Esophagus muscularis mucosa (tissue), 4 donors: ENCODE results near the gene EGF. TPM values are rescaled to one million over a fixed set of nuclear protein-coding genes. Genes with fewer than 3 reads are reported as not detected.

Experiments
- DNase-seq: peaks from one replicate; pipeline ENCODE4 v3.0.0-alpha.2; 2017; ENCODE audit errors: extremely low spot score
- H3K27ac ChIP-seq, 4 donors: fragments of 200-600 bp; sonication (generic); replicated peaks in 1 of 4; 1 replicate in 3 of 4; 2 replicates in 1 of 4; pipeline ENCODE4 v1.5.1; 2016 to 2019; ENCODE audit warnings: mild to moderate bottlenecking in 1 of 4
- H3K27me3 ChIP-seq, 4 donors: fragments of 200-600 bp; sonication (generic); one replicate each; pipeline versions ENCODE4 v1.5.1 to v1.6.0; 2016 to 2019
- H3K36me3 ChIP-seq, 4 donors: fragments of 200-600 bp; sonication (generic); one replicate each; pipeline ENCODE4 v1.5.1; 2016 to 2019
- H3K4me1 ChIP-seq, 4 donors: fragments of 200-600 bp; sonication (generic); one replicate each; pipeline ENCODE4 v1.5.1; 2016 to 2019
- H3K4me3 ChIP-seq, 4 donors: fragments of 200-600 bp; sonication (generic); 1 replicate in 2 of 4; 2 replicates in 2 of 4; pipeline ENCODE4 v1.5.1; 2016 to 2019; ENCODE audit warnings: mild to moderate bottlenecking in 4 of 4, moderate library complexity in 1 of 4
- H3K9me3 ChIP-seq, 4 donors: fragments of 200-600 bp; sonication (generic); 1 replicate in 3 of 4; 2 replicates in 1 of 4; pipeline ENCODE4 v1.5.1; 2016 to 2019
- EP300 ChIP-seq: sonication (generic); formaldehyde crosslinking; IDR thresholded peaks from one replicate; pipeline ENCODE4 v1.6.1; 2017; ENCODE audit warnings: antibody characterized with exemption
- POLR2A ChIP-seq: fragments of 450-650 bp; IDR thresholded peaks from one replicate; pipeline ENCODE4 v1.6.1; 2017; ENCODE audit warnings: antibody characterized with exemption, moderate library complexity, mild to moderate bottlenecking, low read depth
- POLR2AphosphoS5 ChIP-seq, 2 donors: sonication (generic); formaldehyde crosslinking; IDR thresholded peaks; one replicate each; pipeline ENCODE4 v1.6.1; 2017; ENCODE audit warnings: antibody characterized with exemption in 2 of 2
- WGBS: methylation state at CpG from one replicate; pipeline ENCODE4 v1.1.5; 2018; 5-methylcytosine and 5-hydroxymethylcytosine counted together
- intact Hi-C: fragments of 100-400 bp; cut with DNase I; formaldehyde crosslinking; loops from one replicate; pipeline ENCODE4 v1.15.1; 2023
- small RNA-seq, 3 donors: library from RNA; depleted of rRNA; stranded (forward); fragments of <200 nt; gene quantifications; one replicate each; pipeline ENCODE3, GENCODE V24; 2016
- total RNA-seq, 4 donors: library from RNA; depleted of rRNA; stranded (reverse); fragments of >200 nt; gene quantifications; one replicate each; pipeline versions ENCODE4 v1.1.0 to v1.2.1, GENCODE V29; 2016
- TF ChIP-seq, protein P1 (sequence below), 3 experiments: fragments of 200-600 bp in 2 of 3; fragments of 450-650 bp in 1 of 3; sonication (generic) in 2 of 3; IDR thresholded peaks; one replicate each; pipeline ENCODE4 v1.5.1; 2017 to 2019; ENCODE audit warnings: antibody characterized with exemption in 3 of 3, mild to moderate bottlenecking in 2 of 3, moderate library complexity in 1 of 3

The EGF gene
- total RNA-seq, 4 donors from 2014 or later: 0.75 to 3.6 (median 2.2) TPM

DNA sequence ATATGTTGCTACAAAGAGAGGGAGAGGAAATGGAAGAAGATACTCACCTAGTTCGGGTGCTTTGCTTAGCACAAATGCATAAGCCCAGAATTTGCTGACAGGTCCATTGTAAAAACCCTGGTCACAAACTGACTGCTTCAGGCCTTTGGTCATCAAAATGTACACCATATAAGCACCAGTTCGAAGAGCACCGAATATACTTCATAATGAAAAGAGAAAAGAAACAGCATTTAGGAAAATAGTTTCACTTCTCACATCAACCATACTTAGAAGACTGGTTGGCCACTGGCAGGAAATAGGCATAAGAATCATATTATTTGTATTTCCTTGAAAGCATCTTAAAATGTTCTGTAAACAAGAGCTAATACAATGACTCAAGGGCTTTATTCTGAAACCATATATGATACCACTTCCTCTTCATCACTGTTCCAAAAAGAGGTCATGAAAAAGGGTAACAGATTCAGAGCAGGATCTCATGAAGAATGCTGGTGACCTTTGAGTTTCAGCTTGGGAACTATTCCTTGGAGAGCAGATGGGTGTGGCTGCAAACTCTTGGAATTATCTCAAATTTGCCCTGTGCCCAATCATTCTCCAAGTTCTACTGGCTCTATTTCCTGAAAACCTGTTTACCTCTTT is 147.0 kb downstream of the EGF start:
- no peak for DNase-seq
- H3K4me3 ChIP-seq: no peak overlapping the region
- TF ChIP-seq POLR2A (no peak), EP300 (no peak)
- no peaks in the 10 kb centered on the region for H3K36me3 ChIP-seq
- 75% methylated on average over 3 of the region's 3 CpGs for WGBS
- intact Hi-C loops: no loop called here
- no peaks in the 10 kb centered on the region for H3K4me1 ChIP-seq
- H3K27me3 ChIP-seq: no peaks in the 10 kb centered on the region
- no peak overlapping the region for H3K27ac ChIP-seq
- H3K9me3 ChIP-seq: no peaks in the 10 kb centered on the region

DNA sequence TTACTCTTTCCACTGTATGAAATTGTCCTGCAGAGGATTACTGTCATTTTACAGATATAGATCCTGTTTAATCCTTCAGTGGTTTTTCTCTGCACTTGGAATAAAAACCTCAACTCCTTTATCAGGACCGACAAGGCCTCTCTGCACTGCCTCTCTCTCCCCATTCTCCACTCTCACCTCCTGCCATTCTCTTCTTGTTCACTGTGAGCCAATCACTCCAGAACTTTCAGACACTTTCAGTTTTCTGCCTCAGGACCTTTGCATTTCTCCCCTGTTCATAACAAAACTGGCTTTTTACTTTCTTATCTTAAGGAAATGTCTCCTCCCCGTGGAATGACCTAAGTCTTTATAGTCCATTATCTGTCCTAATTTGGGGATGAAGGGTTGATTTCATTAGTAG is 148.4 kb downstream of the EGF start:
- Histone ChIP-seq H3K27me3 (no peaks in the 10 kb centered on the region), H3K4me3 (no peak overlapping the region), H3K27ac (no peak overlapping the region), H3K4me1 (no peaks in the 10 kb centered on the region), H3K36me3 (no peaks in the 10 kb centered on the region), H3K9me3 (no peaks in the 10 kb centered on the region)
- WGBS: 91% methylated on average over 2 of the region's 2 CpGs
- intact Hi-C loops: no loop called here
- no peak for DNase-seq
- TF ChIP-seq POLR2AphosphoS5 (IDR thresholded peaks at IDR 0.05): no peak
- TF ChIP-seq, protein P1, sequence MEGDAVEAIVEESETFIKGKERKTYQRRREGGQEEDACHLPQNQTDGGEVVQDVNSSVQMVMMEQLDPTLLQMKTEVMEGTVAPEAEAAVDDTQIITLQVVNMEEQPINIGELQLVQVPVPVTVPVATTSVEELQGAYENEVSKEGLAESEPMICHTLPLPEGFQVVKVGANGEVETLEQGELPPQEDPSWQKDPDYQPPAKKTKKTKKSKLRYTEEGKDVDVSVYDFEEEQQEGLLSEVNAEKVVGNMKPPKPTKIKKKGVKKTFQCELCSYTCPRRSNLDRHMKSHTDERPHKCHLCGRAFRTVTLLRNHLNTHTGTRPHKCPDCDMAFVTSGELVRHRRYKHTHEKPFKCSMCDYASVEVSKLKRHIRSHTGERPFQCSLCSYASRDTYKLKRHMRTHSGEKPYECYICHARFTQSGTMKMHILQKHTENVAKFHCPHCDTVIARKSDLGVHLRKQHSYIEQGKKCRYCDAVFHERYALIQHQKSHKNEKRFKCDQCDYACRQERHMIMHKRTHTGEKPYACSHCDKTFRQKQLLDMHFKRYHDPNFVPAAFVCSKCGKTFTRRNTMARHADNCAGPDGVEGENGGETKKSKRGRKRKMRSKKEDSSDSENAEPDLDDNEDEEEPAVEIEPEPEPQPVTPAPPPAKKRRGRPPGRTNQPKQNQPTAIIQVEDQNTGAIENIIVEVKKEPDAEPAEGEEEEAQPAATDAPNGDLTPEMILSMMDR (IDR thresholded peaks at IDR 0.05): no peak
- no peak for TF ChIP-seq POLR2A
- no peak for TF ChIP-seq EP300

Small RNA genes lying within 50 kb of the gene (small RNA-seq; reads per million reads assigned to genes)
- 0 reads per million in 3 donors for gene RNU6-35P

Other genes with a start within 250 kb of the EGF start
- gene CASP6, start 209.4 kb upstream of the EGF start, total RNA-seq: 10 to 100 TPM; 16.3 to 26.8 (median 19.2) TPM
- 10 to 100 TPM; 18.8 to 24.5 (median 23.4) TPM for gene PLA2G12A, start 182.8 kb upstream of the EGF start, total RNA-seq
- gene CFI, start 110.9 kb upstream of the EGF start, total RNA-seq: 10 to 100 TPM in 1 of 4 donors, 1 to 10 TPM in 3; 8.7 to 10.6 (median 9.9) TPM
- gene GAR1, start 97.1 kb upstream of the EGF start, total RNA-seq: 1 to 10 TPM; 6.2 to 9.1 (median 7.7) TPM
- gene RRH, start 84.9 kb upstream of the EGF start, total RNA-seq: not detected
- under 1 TPM; under 0.01 to 0.39 (median 0.14) TPM for gene LRIT3, start 64.8 kb upstream of the EGF start, total RNA-seq